ENCODE results near the gene FAAP20. TPM values are rescaled to one million over a fixed set of nuclear protein-coding genes. Genes with fewer than 3 reads are reported as not detected.

FAAP20 gene
- polyA plus RNA-seq, 2 of the 4 experiments (the other 2 are of a cell fraction), result 5.1 to 26.0 TPM

- no peak overlapping the region for H3K27ac ChIP-seq
- no peak overlapping the region for H3K4me3 ChIP-seq
- FAIRE-seq (no peak), ATAC-seq (no peak), DNase-seq (ENCODE audit: low read depth in 1 of 2, low spot score in 1 of 2) (no peak)
- CTCF ChIA-PET, result interaction anchor here (0.7 to 1.4 kb wide), 2 partner anchors 98 to 122 kb away, joined by 3 read pairs; no protein-coding TSS in a partner anchor
- TF ChIP-seq CBX8 (IDR thresholded peaks at IDR 0.05), result no peak
- no peak for TF ChIP-seq CTCF (IDR thresholded peaks at IDR 0.05)
- TF ChIP-seq HOXA7 (CRISPR knock-in tag; IDR thresholded peaks at IDR 0.05), result no peak
- TF ChIP-seq RFX5 (IDR thresholded peaks at IDR 0.05), result no peak
- no peak for TF ChIP-seq MAFK (IDR thresholded peaks at IDR 0.05; ENCODE audit: partially characterized antibody)
- no peak for TF ChIP-seq ZNF302 (CRISPR knock-in tag; IDR thresholded peaks at IDR 0.05)
- TF ChIP-seq MAX (IDR thresholded peaks at IDR 0.05), result no peak
- TF ChIP-seq EHMT2 (IDR thresholded peaks at IDR 0.05; ENCODE audit: low read depth), result no peak
- TF ChIP-seq NPAS2 (CRISPR knock-in tag; IDR thresholded peaks at IDR 0.05; ENCODE audit: borderline replicate concordance), result no peak
- no peak for TF ChIP-seq POLR2AphosphoS2 (conservative IDR thresholded peaks at IDR 0.05; ENCODE audit: low read length)
- no peak for TF ChIP-seq E2F6 (IDR thresholded peaks at IDR 0.05; ENCODE audit: borderline replicate concordance, low read depth)
- TF ChIP-seq JUNB (IDR thresholded peaks at IDR 0.05), result no peak
- no peak for TF ChIP-seq FOSB (CRISPR knock-in tag; IDR thresholded peaks at IDR 0.05)
- TF ChIP-seq GATA3 (IDR thresholded peaks at IDR 0.05; ENCODE audit: borderline replicate concordance), result no peak
- TF ChIP-seq HMGXB4 (CRISPR knock-in tag; IDR thresholded peaks at IDR 0.05; ENCODE audit: borderline replicate concordance), result no peak
- no peak for TF ChIP-seq HEYL (CRISPR knock-in tag; IDR thresholded peaks at IDR 0.05)
- no peak for TF ChIP-seq SREBF2 (IDR thresholded peaks at IDR 0.05)
- no peak for TF ChIP-seq RAD21 (conservative IDR thresholded peaks at IDR 0.05 in 1 of 2, IDR thresholded peaks at IDR 0.05 in 1 of 2)
- TF ChIP-seq ESRRA (IDR thresholded peaks at IDR 0.05; ENCODE audit: borderline replicate concordance, low read length), result no peak
- WGBS (ENCODE audit: missing lambda C conversion rate), result 97% methylated on average over 4 of the region's 10 CpGs
- H3K4me1 ChIP-seq, result no peaks in the 10 kb centered on the region
- H3K9me3 ChIP-seq, result no peaks in the 10 kb centered on the region
- H3K4me2 ChIP-seq, result no peak overlapping the region
- POLR2A ChIA-PET, result no interaction called here
Measured at GRCh38 chr1:2166695-2167094, 27.9 kb downstream of the FAAP20 start.

- Histone ChIP-seq H3K4me1 (no peaks in the 10 kb centered on the region), H3K4me3 (no peak overlapping the region), H3K4me2 (no peak overlapping the region), H3K27ac (no peak overlapping the region), H3K9me3 (no peaks in the 10 kb centered on the region)
- DNase-seq (ENCODE audit: low read depth in 1 of 2, low spot score in 1 of 2) (no peak), ATAC-seq (no peak), FAIRE-seq (no peak)
- ChIA-PET POLR2A (no interaction called here), CTCF (interaction anchor here (1.4 to 4.7 kb wide), 2 partner anchors 8 to 121 kb away, joined by 3 to 28 read pairs; no protein-coding TSS in a partner anchor)
- WGBS (ENCODE audit: missing lambda C conversion rate), result 83% methylated on average over 11 of the region's 14 CpGs
- TF ChIP-seq SMC3 (IDR thresholded peaks at IDR 0.05), result no peak
- TF ChIP-seq FOSL2 (IDR thresholded peaks at IDR 0.05), result no peak
- no peak for TF ChIP-seq FOSL2 (CRISPR knock-in tag; IDR thresholded peaks at IDR 0.05)
- no peak for TF ChIP-seq HOXA7 (CRISPR knock-in tag; IDR thresholded peaks at IDR 0.05)
- TF ChIP-seq RCOR1 (IDR thresholded peaks at IDR 0.05; ENCODE audit: low read depth, low read length), result no peak
- TF ChIP-seq CHD4 (IDR thresholded peaks at IDR 0.05; ENCODE audit: borderline replicate concordance), result no peak
- TF ChIP-seq NFE2L2 (conservative IDR thresholded peaks at IDR 0.05; ENCODE audit: low read length), result no peak
Measured at GRCh38 chr1:2166254-2166653, 28.3 kb downstream of the FAAP20 start.
